Hindlimb muscle (tissue), 1 donor: ENCODE results near the gene TBL1Y. TPM values are rescaled to one million over a fixed set of nuclear protein-coding genes. Genes with fewer than 3 reads are reported as not detected.
A peak's percentile ranks its signal among the peaks of the same experiment; 100 is the strongest.

Experiments used
- DNase-seq: peaks from one replicate; pipeline ENCODE4 v3.0.0-alpha.2; 2013
- polyA plus RNA-seq: library from polyadenylated mRNA; unstranded; fragments of 120-200 nt; gene quantifications from one replicate; pipeline ENCODE4 v1.2.1, GENCODE V29; 2013; ENCODE audit not compliant: insufficient read length

Gene TBL1Y
- polyA plus RNA-seq, 1 donor = 0.35 TPM

DNA sequence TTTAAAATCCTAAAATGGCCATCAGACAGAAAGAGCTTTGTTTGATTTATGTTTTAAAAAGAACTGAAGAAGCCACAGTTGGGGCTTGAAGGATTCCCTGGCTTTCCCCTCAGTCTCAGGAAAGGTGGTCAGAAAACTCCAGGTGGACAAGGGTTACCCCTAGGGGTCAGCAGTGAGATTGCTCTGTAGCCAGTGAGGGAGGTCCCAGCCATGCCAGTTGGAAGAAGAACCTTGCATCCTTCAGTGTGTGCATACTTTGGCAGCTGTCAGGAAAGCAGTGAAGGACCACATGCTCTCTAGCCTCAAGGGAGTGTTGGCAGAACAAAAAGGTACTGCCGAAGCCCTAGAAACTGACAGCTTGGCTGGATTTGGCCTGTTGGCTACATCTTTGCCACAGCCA is 182.3 kb downstream of the TBL1Y start:
- DNase-seq = no peak

DNA sequence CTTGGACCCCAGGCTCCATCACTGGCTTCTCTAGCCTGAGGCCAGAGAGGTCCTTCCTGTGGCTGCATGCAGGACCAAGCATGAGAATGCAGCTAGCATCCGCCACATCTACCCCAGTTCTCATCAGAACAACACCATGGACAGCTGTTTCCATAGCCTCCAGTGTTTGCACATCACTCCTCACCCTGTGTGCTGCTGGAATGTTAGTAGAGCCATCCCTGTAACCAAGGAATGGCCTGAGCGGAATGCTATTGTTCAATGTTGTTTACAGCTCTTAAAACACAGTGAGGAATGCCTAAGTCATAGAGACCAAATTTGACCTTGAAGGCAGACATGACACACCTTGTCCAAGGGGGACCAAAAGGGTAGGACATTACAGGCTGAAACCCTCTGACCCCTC is 183.9 kb downstream of the TBL1Y start:
- DNase-seq = no peak

DNA sequence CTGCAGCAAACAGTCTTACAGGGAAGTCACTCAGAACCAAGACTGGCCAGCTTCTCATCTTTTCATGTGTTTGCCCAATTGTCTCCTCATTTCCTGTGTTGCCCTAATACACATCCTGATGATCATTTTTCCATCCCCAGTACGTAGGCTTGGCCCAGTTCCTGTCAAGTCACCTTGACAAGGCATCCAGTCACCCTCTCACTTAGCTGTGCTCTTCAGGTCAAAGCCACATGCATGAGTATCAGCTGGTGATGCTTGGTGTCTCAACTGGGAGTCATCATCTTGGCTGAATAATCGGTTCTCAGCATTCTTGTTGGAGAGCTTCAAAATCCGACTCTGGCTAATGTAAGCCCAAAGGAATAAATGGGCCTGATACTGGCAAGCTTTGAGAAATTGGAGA is 186.5 kb downstream of the TBL1Y start:
- DNase-seq = no peak

DNA sequence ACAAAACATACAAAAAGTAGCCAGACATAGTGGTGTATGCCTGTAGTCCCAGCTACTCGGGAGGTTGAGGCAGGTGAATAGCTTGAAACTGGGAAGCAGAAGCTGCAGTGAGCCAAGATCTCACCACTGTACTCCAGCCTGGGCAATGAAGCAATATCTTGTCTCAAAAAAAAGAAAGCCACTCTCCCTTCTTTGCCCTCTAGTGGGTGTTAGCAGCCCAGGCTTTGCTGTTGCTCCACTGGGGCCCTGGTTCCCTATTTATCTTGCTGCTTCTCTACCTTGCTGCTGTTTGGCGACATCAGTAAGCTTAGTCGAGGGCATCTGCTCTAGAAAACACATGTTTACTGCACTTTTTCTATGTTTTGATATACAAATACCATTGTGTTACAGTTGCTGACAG is 189.2 kb downstream of the TBL1Y start:
- no peak for DNase-seq

DNA sequence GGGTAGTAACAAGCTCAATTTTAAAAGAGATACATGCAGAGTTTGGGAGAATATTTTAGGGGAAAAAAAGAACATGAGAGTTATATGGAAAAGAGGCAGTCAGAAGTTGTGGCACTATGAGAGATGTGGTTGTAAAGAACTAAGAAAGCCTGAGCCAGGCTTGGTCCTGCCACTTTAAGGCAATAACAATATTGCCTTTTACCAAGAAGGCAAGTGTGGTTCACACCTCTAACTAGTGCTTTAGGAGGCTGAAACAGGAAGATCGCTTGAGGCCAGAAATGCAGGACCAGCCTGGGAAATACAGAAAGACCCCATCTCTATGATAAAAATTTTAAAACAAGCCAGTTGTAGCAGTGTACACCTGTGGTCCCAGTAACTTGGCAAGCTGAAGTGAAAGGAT is 192.2 kb downstream of the TBL1Y start:
- DNase-seq = no peak

DNA sequence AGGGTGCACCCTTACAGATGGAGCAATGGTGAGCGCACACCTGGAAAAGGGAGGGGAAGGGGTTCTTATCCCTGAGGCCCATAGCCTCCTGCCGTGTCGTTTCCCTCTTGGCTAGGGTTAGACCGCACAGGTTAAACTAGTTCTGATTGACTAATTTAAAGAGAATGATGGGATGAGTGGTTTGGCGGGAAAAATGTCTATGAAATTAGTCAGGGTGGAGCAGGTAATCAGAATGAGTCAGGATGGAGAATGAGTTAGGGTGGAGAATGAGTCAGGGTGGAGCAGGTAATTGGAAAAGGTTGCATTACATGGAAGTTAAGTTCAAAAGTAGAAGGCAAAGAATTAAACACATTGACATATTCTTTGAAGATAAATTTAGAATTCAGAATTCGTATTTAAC is 196.7 kb downstream of the TBL1Y start:
- DNase-seq = no peak

DNA sequence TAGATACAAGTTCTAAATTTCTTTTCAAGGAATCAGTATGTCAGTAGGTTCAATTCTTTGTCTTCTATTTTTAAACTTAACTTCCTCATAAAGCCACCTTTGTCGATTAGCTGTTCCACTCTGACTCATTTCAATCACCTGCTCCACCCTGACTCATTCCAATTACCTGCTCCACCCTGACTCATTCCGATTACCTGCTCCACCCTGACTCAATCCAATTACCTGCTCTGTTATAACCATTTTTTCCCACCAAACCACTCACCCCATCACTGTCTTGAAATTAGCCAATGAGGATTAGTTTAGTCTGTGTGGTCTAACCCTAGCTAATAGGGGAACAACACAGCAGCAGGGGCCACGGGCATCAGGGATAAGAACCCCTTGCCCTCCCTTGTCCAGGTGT is 199.6 kb downstream of the TBL1Y start:
- no peak for DNase-seq

DNA sequence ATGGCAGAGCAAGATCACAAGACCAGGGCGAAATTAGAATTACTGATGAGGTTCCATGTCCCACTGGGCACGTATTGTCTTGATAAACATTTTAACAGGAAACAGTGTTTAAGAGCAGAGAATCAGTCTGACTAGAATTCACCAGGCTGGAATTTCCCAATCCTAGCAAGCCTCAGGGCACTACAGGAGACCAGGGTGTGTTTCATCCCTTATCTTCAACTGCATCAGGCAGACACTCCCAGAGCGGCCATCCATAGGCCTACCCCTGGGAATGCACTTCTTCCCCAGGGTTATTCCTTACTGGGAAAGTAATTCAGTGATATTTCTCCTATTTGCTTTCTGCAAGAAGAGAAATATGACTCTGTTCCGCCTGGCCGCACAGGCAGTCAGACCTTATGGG is 205.4 kb downstream of the TBL1Y start:
- no peak for DNase-seq

DNA sequence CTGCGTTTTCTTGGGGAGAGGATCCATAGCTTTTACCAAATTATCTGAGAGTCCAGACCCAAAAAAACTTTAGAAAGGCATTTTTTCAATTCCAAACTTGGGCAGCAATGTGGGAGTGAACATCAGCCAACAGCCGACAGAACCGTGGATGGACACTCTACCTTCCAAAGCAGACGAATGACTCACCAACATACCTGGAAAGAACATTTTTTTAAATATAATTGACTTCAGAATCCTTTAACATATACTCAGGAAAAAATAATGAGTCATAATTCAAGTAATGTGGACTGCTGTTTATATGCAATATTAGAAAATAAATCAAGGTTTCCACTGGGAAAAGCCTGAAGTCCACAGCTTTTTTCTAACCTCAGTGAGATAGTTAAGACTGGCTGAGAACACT is 211.7 kb downstream of the TBL1Y start:
- no peak for DNase-seq

DNA sequence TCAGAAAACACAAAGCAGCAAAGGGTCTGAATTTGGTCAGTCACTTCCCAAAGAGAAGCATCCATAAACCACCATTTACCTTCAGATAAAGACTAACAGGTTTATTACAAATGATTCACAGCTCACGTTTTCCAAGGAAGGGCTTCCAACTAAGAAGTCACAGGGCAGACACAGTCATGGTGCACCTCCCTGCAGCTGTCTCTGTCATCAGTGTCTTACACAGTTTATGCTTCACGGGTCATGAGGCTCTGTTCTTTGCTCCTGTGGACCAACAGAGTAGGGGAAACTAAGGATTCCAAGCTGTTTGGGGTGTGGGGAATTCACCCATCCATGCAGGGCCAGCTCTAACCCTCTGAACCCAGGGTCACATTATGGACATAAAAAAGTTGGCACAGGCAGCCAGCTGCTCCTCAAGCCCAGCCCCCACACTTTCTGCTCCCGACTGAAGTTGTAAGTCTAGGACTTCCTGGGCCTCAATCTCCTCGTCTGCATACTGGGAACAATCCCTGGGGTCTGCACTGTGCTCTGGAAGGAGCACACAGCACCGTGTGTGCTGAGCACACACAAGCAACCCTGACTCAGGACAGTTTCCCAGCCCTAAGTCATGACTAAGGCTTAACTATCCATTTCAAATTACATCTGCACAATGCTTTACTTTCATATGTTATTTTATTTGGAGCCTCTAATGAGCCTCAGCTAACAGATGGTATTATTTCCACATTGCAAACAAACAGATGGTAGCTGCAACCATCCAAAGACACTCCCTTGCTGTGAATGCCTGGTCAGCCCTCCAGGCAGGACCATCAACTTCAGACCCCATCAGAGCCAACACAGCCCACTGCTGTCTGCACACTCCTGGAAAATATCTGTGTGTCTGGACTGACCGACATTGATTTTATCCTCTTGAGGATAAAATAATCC is 214.9 kb downstream of the TBL1Y start:
- DNase-seq = peak; percentile 19

DNA sequence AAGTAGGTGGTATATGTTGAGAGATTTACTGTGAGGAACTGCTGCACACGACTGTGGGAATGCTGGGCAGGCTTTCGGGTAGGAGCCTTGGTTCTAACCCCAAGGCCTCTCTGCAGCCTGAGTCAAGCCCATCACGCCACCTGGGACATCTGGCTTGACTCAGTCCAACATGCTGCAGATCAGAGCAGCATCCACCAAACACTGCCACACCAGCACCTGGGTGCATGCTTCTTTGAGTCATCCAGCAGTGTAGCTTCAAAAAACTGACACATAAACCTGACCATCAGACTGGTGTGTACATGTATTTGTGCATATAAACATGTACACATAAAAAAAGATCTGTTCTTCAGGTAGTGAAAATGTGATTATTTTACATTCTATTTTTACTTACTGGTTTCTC is 217.7 kb downstream of the TBL1Y start:
- no peak for DNase-seq

Other genes with a start within 250 kb of the TBL1Y start
- not detected for gene AMELY, start 1.1 kb downstream of the TBL1Y start, polyA plus RNA-seq